HEK293 (cell line): Measurements from ENCODE around the gene FRYL.

Source experiments
- CTCF ChIA-PET: fragments of 350-600 bp; formaldehyde crosslinking; extraction: SDS; loops from one replicate; lab custom pipeline; 2021; ENCODE audit warnings: antibody characterized with exemption; lab: Yijun Ruan, JAX
- POLR2A ChIA-PET: fragments of 300-600 bp; formaldehyde crosslinking; extraction: SDS; loops from one replicate; lab custom pipeline; 2020; ENCODE audit warnings: antibody characterized with exemption, inconsistent platforms; lab: Yijun Ruan, JAX
- H3K27ac ChIP-seq: fragments of 200-500 bp; sonication (Bioruptor generic); 2 replicates; pipeline ENCODE4 v1.5.1; 2014; ENCODE audit warnings: low read depth, low read length, control low read depth, inconsistent platforms; ENCODE audit errors: extremely low read depth
- H3K36me3 ChIP-seq, 2 experiments: fragments of 200-500 bp in 1 of 2; sonication (Bioruptor generic) in 1 of 2; 1 replicate in 1 of 2; 2 replicates in 1 of 2; pipeline ENCODE4 v1.5.1; 2014 to 2017; ENCODE audit warnings: inconsistent platforms in 2 of 2, low read length in 2 of 2; ENCODE audit not compliant: control insufficient read depth in 2 of 2, insufficient read depth in 1 of 2
- H3K4me1 ChIP-seq: fragments of 200-500 bp; sonication (Bioruptor generic); 2 replicates; pipeline ENCODE4 v1.5.1; 2014; ENCODE audit warnings: mild to moderate bottlenecking, low read length, inconsistent platforms; ENCODE audit not compliant: control insufficient read depth, insufficient read depth
- H3K4me3 ChIP-seq: 2 replicates; pipeline ENCODE4 v1.5.1; 2011; ENCODE audit warnings: low read depth, mild to moderate bottlenecking, control low read depth, low read length, moderate library complexity
- H3K9me3 ChIP-seq: fragments of 200-500 bp; sonication (Bioruptor generic); 2 replicates; pipeline ENCODE4 v1.5.1; 2014; ENCODE audit warnings: low read depth, low read length, inconsistent platforms; ENCODE audit not compliant: control insufficient read depth, insufficient read depth
- EGR2 ChIP-seq: fragments of 450-650 bp; formaldehyde crosslinking; IDR thresholded peaks from 2 replicates; pipeline ENCODE4 v1.5.1; 2016; ENCODE audit warnings: low read depth, missing biosample characterization, missing genetic modification characterization
- HOXC10 ChIP-seq: sonication (generic); formaldehyde crosslinking; IDR thresholded peaks from 2 replicates; pipeline ENCODE4 v1.8.1; 2023; ENCODE audit warnings: mild to moderate bottlenecking, missing genetic modification reagents
- HOXD13 ChIP-seq: sonication (generic); formaldehyde crosslinking; IDR thresholded peaks from 2 replicates; pipeline ENCODE4 v1.8.0; 2022; ENCODE audit warnings: missing genetic modification reagents, borderline replicate concordance
- MEIS1 ChIP-seq: sonication (generic); formaldehyde crosslinking; IDR thresholded peaks from 2 replicates; pipeline ENCODE4 v1.8.1; 2022; ENCODE audit warnings: missing genetic modification reagents, mild to moderate bottlenecking, borderline replicate concordance
- MZF1 ChIP-seq: fragments of 450-650 bp; formaldehyde crosslinking; IDR thresholded peaks from 2 replicates; pipeline ENCODE4 v1.5.1; 2017; ENCODE audit warnings: missing biosample characterization, missing genetic modification characterization, borderline replicate concordance
- SCRT1 ChIP-seq: fragments of 450-650 bp; formaldehyde crosslinking; IDR thresholded peaks from 2 replicates; pipeline ENCODE4 v1.5.1; 2016; ENCODE audit warnings: missing biosample characterization, missing genetic modification characterization, borderline replicate concordance
- SETDB1 ChIP-seq: IDR thresholded peaks from one replicate; pipeline ENCODE4 v1.6.1; 2017; ENCODE audit warnings: mild to moderate bottlenecking, low read length, moderate library complexity, mixed read lengths; ENCODE audit not compliant: insufficient read length
- SP2 ChIP-seq: fragments of 450-650 bp; formaldehyde crosslinking; IDR thresholded peaks from 2 replicates; pipeline ENCODE4 v1.5.1; 2016; ENCODE audit warnings: missing biosample characterization, missing genetic modification characterization
- SP7 ChIP-seq: fragments of 450-650 bp; formaldehyde crosslinking; IDR thresholded peaks from 2 replicates; pipeline ENCODE4 v1.5.1; 2016; ENCODE audit warnings: missing biosample characterization, missing genetic modification characterization
- YY1 ChIP-seq: fragments of 450-650 bp; formaldehyde crosslinking; IDR thresholded peaks from 2 replicates; pipeline ENCODE4 v1.5.1; 2018; ENCODE audit warnings: missing biosample characterization, missing genetic modification characterization
- ZNF121 ChIP-seq: fragments of 450-650 bp; formaldehyde crosslinking; IDR thresholded peaks from 2 replicates; pipeline ENCODE4 v1.5.1; 2016; ENCODE audit warnings: missing biosample characterization, missing genetic modification characterization
- ZNF169 ChIP-seq: fragments of 450-650 bp; formaldehyde crosslinking; IDR thresholded peaks from 2 replicates; pipeline ENCODE4 v1.5.1; 2016; ENCODE audit warnings: missing biosample characterization, missing genetic modification characterization
- ZNF239 ChIP-seq: fragments of 450-650 bp; formaldehyde crosslinking; IDR thresholded peaks from 2 replicates; pipeline ENCODE4 v1.5.1; 2016; ENCODE audit warnings: missing biosample characterization, missing genetic modification characterization
- ZNF426 ChIP-seq: fragments of 450-650 bp; formaldehyde crosslinking; IDR thresholded peaks from 2 replicates; pipeline ENCODE4 v1.5.1; 2017; ENCODE audit warnings: missing biosample characterization, missing genetic modification characterization, mild to moderate bottlenecking, inconsistent platforms, moderate library complexity
- ZNF433 ChIP-seq: fragments of 450-650 bp; formaldehyde crosslinking; IDR thresholded peaks from 2 replicates; pipeline ENCODE4 v1.5.1; 2016; ENCODE audit warnings: missing biosample characterization, missing genetic modification characterization, low read depth
- ZNF510 ChIP-seq: fragments of 450-650 bp; formaldehyde crosslinking; IDR thresholded peaks from 2 replicates; pipeline ENCODE4 v1.5.1; 2018; ENCODE audit warnings: mild to moderate bottlenecking, missing genetic modification characterization, missing biosample characterization; ENCODE audit not compliant: insufficient replicate concordance
- ZNF530 ChIP-seq: fragments of 450-650 bp; formaldehyde crosslinking; IDR thresholded peaks from 2 replicates; pipeline ENCODE4 v1.5.1; 2016; ENCODE audit warnings: low read depth, missing biosample characterization, missing genetic modification characterization
- ZNF624 ChIP-seq: fragments of 450-650 bp; formaldehyde crosslinking; IDR thresholded peaks from 2 replicates; pipeline ENCODE4 v1.5.1; 2017; ENCODE audit warnings: missing biosample characterization, missing genetic modification characterization
- ZXDB ChIP-seq: fragments of 450-650 bp; formaldehyde crosslinking; IDR thresholded peaks from 2 replicates; pipeline ENCODE4 v1.5.1; 2016; ENCODE audit warnings: missing biosample characterization, missing genetic modification characterization
- TF ChIP-seq, protein P1 (sequence below): fragments of 450-650 bp; formaldehyde crosslinking; IDR thresholded peaks from 2 replicates; pipeline ENCODE4 v1.5.1; 2016; ENCODE audit warnings: missing biosample characterization, missing genetic modification characterization
- TF ChIP-seq, protein P2 (sequence below): fragments of 450-650 bp; formaldehyde crosslinking; conservative IDR thresholded peaks from 2 replicates; pipeline ENCODE4 v1.5.1; 2016; ENCODE audit warnings: low read depth, missing biosample characterization, missing genetic modification characterization

FRYL gene

DNA sequence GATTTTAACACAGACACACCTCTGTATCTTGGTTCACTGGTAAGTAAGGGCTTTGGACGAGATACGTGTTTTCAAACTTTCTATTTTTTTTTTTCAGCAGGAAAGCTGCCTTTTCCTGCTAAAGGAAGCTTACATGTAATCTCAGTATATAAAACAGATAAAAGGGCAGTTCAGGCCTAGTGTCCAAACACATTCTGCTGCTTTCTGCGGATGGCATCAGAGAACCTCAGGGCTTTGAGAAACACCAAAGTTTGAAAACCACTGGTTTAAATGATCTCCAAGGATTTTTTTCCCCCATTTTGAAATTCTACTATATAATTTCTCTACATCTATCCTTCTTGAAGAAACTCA is 214.1 kb downstream of the FRYL start (continued):
- TF ChIP-seq ZNF624 (tag by site-specific recombination) = no peak
- TF ChIP-seq, all 188 proteins: peak for 0

DNA sequence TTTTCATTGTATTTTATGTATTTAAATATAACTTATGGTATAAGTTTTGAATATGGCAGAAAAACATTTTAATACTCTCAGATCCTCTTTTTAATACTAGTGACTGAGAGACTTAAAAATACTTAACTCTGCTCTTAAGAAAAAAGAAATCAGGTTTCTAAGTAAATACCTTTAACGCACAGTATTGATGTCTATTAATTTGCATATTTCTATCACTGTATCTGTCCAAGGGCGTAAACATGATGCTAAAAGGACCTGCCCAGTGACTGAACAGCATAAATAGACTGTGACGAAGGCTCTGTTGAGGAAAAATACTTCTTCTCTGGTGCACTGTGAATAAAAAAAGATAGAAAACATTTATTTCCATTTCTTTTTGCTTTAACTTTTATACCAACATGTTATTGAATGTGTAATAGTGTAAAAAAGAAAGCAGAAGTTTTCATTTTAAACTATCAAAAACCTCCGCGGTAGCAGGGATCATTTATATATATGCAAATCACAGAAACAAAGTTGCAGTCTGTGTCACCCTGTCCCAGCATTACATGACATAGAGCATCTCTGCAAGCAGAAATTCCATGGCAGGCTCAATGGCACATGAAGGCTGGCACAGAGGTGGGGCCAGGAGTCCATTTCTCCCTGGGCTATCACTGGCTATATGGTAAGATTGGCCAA is 214.6 kb downstream of the FRYL start:
- ChIA-PET POLR2A (no interaction called here), CTCF (no interaction called here)
- TF ChIP-seq SETDB1 (no peak), HOXC10 (no peak), ZNF121 (tag by site-specific recombination) (no peak), ZNF530 (tag by site-specific recombination) (no peak), ZNF426 (tag by site-specific recombination) (no peak), MEIS1 (CRISPR knock-in tag) (no peak), ZXDB (no peak), ZNF510 (tag by site-specific recombination) (no peak), ZNF169 (no peak), YY1 (no peak), HOXD13 (CRISPR knock-in tag) (no peak), MZF1 (no peak), SP2 (tag by site-specific recombination) (no peak), EGR2 (tag by site-specific recombination) (no peak), SP7 (tag by site-specific recombination) (no peak), ZNF239 (tag by site-specific recombination) (no peak)
- TF ChIP-seq, protein P1, sequence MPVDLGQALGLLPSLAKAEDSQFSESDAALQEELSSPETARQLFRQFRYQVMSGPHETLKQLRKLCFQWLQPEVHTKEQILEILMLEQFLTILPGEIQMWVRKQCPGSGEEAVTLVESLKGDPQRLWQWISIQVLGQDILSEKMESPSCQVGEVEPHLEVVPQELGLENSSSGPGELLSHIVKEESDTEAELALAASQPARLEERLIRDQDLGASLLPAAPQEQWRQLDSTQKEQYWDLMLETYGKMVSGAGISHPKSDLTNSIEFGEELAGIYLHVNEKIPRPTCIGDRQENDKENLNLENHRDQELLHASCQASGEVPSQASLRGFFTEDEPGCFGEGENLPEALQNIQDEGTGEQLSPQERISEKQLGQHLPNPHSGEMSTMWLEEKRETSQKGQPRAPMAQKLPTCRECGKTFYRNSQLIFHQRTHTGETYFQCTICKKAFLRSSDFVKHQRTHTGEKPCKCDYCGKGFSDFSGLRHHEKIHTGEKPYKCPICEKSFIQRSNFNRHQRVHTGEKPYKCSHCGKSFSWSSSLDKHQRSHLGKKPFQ (tag by site-specific recombination) = no peak
- TF ChIP-seq, protein P2, sequence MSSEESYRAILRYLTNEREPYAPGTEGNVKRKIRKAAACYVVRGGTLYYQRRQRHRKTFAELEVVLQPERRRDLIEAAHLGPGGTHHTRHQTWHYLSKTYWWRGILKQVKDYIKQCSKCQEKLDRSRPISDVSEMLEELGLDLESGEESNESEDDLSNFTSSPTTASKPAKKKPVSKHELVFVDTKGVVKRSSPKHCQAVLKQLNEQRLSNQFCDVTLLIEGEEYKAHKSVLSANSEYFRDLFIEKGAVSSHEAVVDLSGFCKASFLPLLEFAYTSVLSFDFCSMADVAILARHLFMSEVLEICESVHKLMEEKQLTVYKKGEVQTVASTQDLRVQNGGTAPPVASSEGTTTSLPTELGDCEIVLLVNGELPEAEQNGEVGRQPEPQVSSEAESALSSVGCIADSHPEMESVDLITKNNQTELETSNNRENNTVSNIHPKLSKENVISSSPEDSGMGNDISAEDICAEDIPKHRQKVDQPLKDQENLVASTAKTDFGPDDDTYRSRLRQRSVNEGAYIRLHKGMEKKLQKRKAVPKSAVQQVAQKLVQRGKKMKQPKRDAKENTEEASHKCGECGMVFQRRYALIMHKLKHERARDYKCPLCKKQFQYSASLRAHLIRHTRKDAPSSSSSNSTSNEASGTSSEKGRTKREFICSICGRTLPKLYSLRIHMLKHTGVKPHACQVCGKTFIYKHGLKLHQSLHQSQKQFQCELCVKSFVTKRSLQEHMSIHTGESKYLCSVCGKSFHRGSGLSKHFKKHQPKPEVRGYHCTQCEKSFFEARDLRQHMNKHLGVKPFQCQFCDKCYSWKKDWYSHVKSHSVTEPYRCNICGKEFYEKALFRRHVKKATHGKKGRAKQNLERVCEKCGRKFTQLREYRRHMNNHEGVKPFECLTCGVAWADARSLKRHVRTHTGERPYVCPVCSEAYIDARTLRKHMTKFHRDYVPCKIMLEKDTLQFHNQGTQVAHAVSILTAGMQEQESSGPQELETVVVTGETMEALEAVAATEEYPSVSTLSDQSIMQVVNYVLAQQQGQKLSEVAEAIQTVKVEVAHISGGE (tag by site-specific recombination) = no peak
- Histone ChIP-seq H3K27ac (no peak overlapping the region), H3K4me1 (no peaks in the 10 kb centered on the region), H3K36me3 (peaks cover 0 to 34% of the 10 kb centered on the region in 2 experiments; a peak in 2 of 3 replicates), H3K9me3 (no peaks in the 10 kb centered on the region), H3K4me3 (no peak overlapping the region)

DNA sequence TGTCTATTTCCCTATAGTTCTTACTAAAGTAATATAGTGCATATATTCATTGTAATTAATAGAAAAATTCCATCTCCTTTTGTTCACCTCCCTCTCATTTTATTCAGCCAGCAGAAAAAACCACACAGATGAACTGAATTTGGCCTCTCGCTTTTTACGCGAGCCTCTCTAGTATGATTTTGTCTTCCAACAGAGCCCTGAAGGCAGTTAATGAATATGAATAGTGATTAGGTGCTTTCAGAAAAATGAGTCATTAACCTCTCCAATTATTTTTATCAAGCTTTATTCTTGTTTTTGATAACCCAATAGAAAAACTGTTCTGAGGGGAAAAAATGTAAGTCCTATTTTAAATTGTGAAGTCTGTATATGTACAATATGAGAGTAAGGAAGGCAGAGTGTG is 215.9 kb downstream of the FRYL start:
- Histone ChIP-seq H3K27ac (no peak overlapping the region), H3K9me3 (no peaks in the 10 kb centered on the region), H3K4me3 (no peak overlapping the region), H3K36me3 (peaks cover 0 to 30% of the 10 kb centered on the region in 2 experiments; a peak in 1 of 3 replicates), H3K4me1 (no peaks in the 10 kb centered on the region)
- ChIA-PET CTCF (no interaction called here), POLR2A (no interaction called here)
- TF ChIP-seq SCRT1 (no peak), ZNF433 (no peak), SETDB1 (no peak)
